ENCODE measurements around the gene MRGPRX3.

The MRGPRX3 gene

GRCh38 chr11:18171377-18172000 is 39.1 kb downstream of the MRGPRX3 start:
- Histone ChIP-seq H2AFZ (ENCODE audit: low read depth) (no peak overlapping the region), H3K9ac (no peak overlapping the region), H3K27ac (no peak overlapping the region), H3K27me3 (ENCODE audit: insufficient read depth, low read depth) (no peaks in the 10 kb centered on the region), H3K4me1 (ENCODE audit: low read depth, poor library complexity, severe bottlenecking) (no peaks in the 10 kb centered on the region), H4K20me1 (ENCODE audit: insufficient read depth) (no peaks in the 10 kb centered on the region), H3K4me3 (IDR thresholded peaks at IDR 0.05; ENCODE audit: insufficient read depth, low read depth, low read length) (no peak overlapping the region), H3K4me2 (no peak overlapping the region), H3K36me3 (ENCODE audit: insufficient read depth) (no peaks in the 10 kb centered on the region), H3K79me2 (ENCODE audit: insufficient read depth, low read depth) (no peaks in the 10 kb centered on the region)
- TF ChIP-seq, protein P1, sequence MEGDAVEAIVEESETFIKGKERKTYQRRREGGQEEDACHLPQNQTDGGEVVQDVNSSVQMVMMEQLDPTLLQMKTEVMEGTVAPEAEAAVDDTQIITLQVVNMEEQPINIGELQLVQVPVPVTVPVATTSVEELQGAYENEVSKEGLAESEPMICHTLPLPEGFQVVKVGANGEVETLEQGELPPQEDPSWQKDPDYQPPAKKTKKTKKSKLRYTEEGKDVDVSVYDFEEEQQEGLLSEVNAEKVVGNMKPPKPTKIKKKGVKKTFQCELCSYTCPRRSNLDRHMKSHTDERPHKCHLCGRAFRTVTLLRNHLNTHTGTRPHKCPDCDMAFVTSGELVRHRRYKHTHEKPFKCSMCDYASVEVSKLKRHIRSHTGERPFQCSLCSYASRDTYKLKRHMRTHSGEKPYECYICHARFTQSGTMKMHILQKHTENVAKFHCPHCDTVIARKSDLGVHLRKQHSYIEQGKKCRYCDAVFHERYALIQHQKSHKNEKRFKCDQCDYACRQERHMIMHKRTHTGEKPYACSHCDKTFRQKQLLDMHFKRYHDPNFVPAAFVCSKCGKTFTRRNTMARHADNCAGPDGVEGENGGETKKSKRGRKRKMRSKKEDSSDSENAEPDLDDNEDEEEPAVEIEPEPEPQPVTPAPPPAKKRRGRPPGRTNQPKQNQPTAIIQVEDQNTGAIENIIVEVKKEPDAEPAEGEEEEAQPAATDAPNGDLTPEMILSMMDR (conservative IDR thresholded peaks at IDR 0.05; ENCODE audit: low read depth, low read length) = peak; percentile 73

GRCh38 chr11:18172666-18173065 is 40.3 kb downstream of the MRGPRX3 start, which contains the start of gene MRGPRX4:
Gene MRGPRX4 (plus strand): TSS chr11:18172837. CDS start chr11:18173257, 420 bp downstream.
- Histone ChIP-seq H3K27me3 (ENCODE audit: insufficient read depth, low read depth) (no peaks in the 10 kb centered on the region), H2AFZ (ENCODE audit: low read depth) (no peak within 1 kb of the TSS), H4K20me1 (ENCODE audit: insufficient read depth) (no peaks in the 10 kb centered on the region), H3K79me2 (ENCODE audit: insufficient read depth, low read depth) (no peaks in the 10 kb centered on the region), H3K9ac (no peak within 1 kb of the TSS), H3K4me1 (ENCODE audit: low read depth, poor library complexity, severe bottlenecking) (no peaks in the 10 kb centered on the region), H3K4me3 (IDR thresholded peaks at IDR 0.05; ENCODE audit: insufficient read depth, low read depth, low read length) (no peak within 1 kb of the TSS), H3K36me3 (ENCODE audit: insufficient read depth) (no peaks in the 10 kb centered on the region), H3K27ac (no peak within 1 kb of the TSS), H3K4me2 (no peak within 1 kb of the TSS)
- TF ChIP-seq, protein P1 (conservative IDR thresholded peaks at IDR 0.05; ENCODE audit: low read depth, low read length) = no peak

DNA sequence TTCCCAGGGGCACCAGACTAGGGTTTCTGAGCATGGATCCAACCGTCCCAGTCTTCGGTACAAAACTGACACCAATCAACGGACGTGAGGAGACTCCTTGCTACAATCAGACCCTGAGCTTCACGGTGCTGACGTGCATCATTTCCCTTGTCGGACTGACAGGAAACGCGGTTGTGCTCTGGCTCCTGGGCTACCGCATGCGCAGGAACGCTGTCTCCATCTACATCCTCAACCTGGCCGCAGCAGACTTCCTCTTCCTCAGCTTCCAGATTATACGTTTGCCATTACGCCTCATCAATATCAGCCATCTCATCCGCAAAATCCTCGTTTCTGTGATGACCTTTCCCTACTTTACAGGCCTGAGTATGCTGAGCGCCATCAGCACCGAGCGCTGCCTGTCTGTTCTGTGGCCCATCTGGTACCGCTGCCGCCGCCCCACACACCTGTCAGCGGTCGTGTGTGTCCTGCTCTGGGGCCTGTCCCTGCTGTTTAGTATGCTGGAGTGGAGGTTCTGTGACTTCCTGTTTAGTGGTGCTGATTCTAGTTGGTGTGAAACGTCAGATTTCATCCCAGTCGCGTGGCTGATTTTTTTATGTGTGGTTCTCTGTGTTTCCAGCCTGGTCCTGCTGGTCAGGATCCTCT is 41.0 kb downstream of the MRGPRX3 start:
- no peaks in the 10 kb centered on the region for H3K36me3 ChIP-seq (ENCODE audit: insufficient read depth)
- TF ChIP-seq, protein P1 (conservative IDR thresholded peaks at IDR 0.05; ENCODE audit: low read depth, low read length) = no peak
- no peaks in the 10 kb centered on the region for H3K79me2 ChIP-seq (ENCODE audit: insufficient read depth, low read depth)
- H4K20me1 ChIP-seq (ENCODE audit: insufficient read depth) = no peaks in the 10 kb centered on the region
- H3K4me1 ChIP-seq (ENCODE audit: low read depth, poor library complexity, severe bottlenecking) = no peaks in the 10 kb centered on the region
- no peaks in the 10 kb centered on the region for H3K27me3 ChIP-seq (ENCODE audit: insufficient read depth, low read depth)
- no peak overlapping the region for H2AFZ ChIP-seq (ENCODE audit: low read depth)
- no peak overlapping the region for H3K27ac ChIP-seq
- no peak overlapping the region for H3K4me3 ChIP-seq (IDR thresholded peaks at IDR 0.05; ENCODE audit: insufficient read depth, low read depth, low read length)
- no peak overlapping the region for H3K9ac ChIP-seq
- no peak overlapping the region for H3K4me2 ChIP-seq
